ENCODE measurements around the gene MYLK4. TPM values are rescaled to one million over a fixed set of nuclear protein-coding genes. Genes with fewer than 3 reads are reported as not detected.

MYLK4 gene
- polyA plus RNA-seq, 3 donors = 0.04 to 0.45 (median 0.08) TPM

DNA sequence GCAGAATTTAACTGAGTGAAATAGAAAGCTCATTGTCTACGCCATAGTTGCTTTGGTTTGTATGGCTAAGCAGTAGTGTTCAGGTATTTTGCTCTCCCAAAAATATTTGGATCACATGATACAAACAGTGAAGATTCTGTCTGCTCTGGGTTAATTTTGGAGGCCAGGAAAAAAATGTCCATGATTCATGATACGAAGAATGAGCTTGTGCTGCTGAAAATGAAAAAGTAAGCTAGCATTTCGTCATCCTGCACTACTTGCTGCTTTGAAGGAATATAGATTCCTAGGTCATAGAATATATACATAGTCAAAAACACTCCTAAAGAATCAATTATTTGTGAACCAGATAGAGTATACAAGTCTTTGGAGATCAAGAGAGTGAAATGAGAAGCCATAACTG, 22.7 kb upstream of the MYLK4 start:
- intact Hi-C loops (cut with micrococcal nuclease) = no loop called here
- no peak overlapping the region for H3K27ac ChIP-seq (ENCODE audit: low read depth in 1 of 2, low read length in 2 of 2)
- peaks cover 87% of the 10 kb centered on the region for H4K20me1 ChIP-seq (ENCODE audit: insufficient read depth, low read length)
- peaks cover 100% of the 10 kb centered on the region for H3K79me2 ChIP-seq (ENCODE audit: insufficient read depth, low read length)
- H3K27me3 Mint-ChIP-seq (ENCODE audit: low read depth in 3 of 3) = peaks cover 0 to 2% (median 0%) of the 10 kb centered on the region in 3 donors
- no peaks in the 10 kb centered on the region for H3K9me3 Mint-ChIP-seq
- no peak overlapping the region for H3K4me2 ChIP-seq (replicated peaks; ENCODE audit: extremely low read depth, low read length, poor library complexity, severe bottlenecking)
- TF ChIP-seq, protein P1, sequence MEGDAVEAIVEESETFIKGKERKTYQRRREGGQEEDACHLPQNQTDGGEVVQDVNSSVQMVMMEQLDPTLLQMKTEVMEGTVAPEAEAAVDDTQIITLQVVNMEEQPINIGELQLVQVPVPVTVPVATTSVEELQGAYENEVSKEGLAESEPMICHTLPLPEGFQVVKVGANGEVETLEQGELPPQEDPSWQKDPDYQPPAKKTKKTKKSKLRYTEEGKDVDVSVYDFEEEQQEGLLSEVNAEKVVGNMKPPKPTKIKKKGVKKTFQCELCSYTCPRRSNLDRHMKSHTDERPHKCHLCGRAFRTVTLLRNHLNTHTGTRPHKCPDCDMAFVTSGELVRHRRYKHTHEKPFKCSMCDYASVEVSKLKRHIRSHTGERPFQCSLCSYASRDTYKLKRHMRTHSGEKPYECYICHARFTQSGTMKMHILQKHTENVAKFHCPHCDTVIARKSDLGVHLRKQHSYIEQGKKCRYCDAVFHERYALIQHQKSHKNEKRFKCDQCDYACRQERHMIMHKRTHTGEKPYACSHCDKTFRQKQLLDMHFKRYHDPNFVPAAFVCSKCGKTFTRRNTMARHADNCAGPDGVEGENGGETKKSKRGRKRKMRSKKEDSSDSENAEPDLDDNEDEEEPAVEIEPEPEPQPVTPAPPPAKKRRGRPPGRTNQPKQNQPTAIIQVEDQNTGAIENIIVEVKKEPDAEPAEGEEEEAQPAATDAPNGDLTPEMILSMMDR (IDR thresholded peaks at IDR 0.05) = no peak
- no peak overlapping the region for H3K4me3 ChIP-seq (replicated peaks in 1 of 3; ENCODE audit: low read depth in 2 of 3, low read length in 3 of 3)
- no peak overlapping the region for H3K4me3 Mint-ChIP-seq
- no peaks in the 10 kb centered on the region for H3K9me3 ChIP-seq (replicated peaks in 1 of 2; ENCODE audit: control insufficient read depth in 1 of 2, insufficient read depth in 1 of 2, low read length in 2 of 2)
- no peak for DNase-seq
- WGBS (ENCODE audit: insufficient coverage) = 50% methylated on average over 1 of the region's 3 CpGs
- peaks cover 4 to 17% of the 10 kb centered on the region in 2 donors for H3K4me1 ChIP-seq (ENCODE audit: control insufficient read depth in 1 of 2, insufficient read depth in 2 of 2, low read length in 2 of 2)
- H3K27me3 ChIP-seq (ENCODE audit: control insufficient read depth in 2 of 2, insufficient read depth in 2 of 2, low read length in 2 of 2) = no peaks in the 10 kb centered on the region
- H3K36me3 ChIP-seq (replicated peaks in 1 of 2; ENCODE audit: control insufficient read depth in 1 of 2, insufficient read depth in 2 of 2, low read length in 2 of 2) = peaks cover 42 to 82% of the 10 kb centered on the region in 2 donors
- no peak overlapping the region for H3K9ac ChIP-seq (ENCODE audit: insufficient read depth, low read length, poor library complexity, severe bottlenecking)
- no peak overlapping the region for H2AFZ ChIP-seq (ENCODE audit: insufficient read depth, low read depth, low read length, poor library complexity, severe bottlenecking)
- H3K27ac Mint-ChIP-seq = peak overlapping the region in 1 of 7 donors; percentile 54
- H3K36me3 Mint-ChIP-seq = peaks cover 63 to 67% of the 10 kb centered on the region in 2 donors
- peaks cover 25% of the 10 kb centered on the region for H3K4me1 Mint-ChIP-seq

DNA sequence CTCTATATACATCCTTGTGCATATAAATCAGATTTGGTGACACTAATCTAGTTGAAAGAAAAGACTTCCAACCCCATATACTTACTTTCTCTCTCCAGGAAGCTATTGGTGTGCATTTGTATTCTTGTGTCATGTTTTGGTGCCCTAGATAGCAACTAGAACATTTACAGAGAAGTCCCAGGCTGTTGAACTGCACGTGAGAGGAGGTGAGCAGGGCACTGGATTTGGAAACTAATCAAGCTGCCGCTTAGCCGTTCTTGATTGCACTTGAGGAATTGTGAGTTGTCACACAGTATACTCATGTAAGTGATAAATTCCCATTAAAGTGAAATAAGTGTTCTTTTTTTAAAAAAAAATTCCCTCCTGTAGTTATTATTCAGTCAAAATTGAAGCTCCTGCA, 22.1 kb upstream of the MYLK4 start:
- TF ChIP-seq, protein P1 (IDR thresholded peaks at IDR 0.05) = no peak
- Mint-ChIP-seq H3K27me3 (ENCODE audit: low read depth in 3 of 3) (peaks cover 0 to 2% (median 0%) of the 10 kb centered on the region in 3 donors), H3K36me3 (peaks cover 60% of the 10 kb centered on the region in 2 donors), H3K9me3 (no peaks in the 10 kb centered on the region), H3K4me1 (peaks cover 31% of the 10 kb centered on the region), H3K27ac (peak overlapping the region in 1 of 7 donors; percentile 54), H3K4me3 (no peak overlapping the region)
- WGBS (ENCODE audit: insufficient coverage) = 83% methylated on average over 1 of the region's 3 CpGs
- H2AFZ ChIP-seq (ENCODE audit: insufficient read depth, low read depth, low read length, poor library complexity, severe bottlenecking) = no peak overlapping the region
- H3K36me3 ChIP-seq (replicated peaks in 1 of 2; ENCODE audit: control insufficient read depth in 1 of 2, insufficient read depth in 2 of 2, low read length in 2 of 2) = peaks cover 37 to 76% of the 10 kb centered on the region in 2 donors
- H3K27me3 ChIP-seq (ENCODE audit: control insufficient read depth in 2 of 2, insufficient read depth in 2 of 2, low read length in 2 of 2) = no peaks in the 10 kb centered on the region
- no peak overlapping the region for H3K9ac ChIP-seq (ENCODE audit: insufficient read depth, low read length, poor library complexity, severe bottlenecking)
- H3K4me2 ChIP-seq (replicated peaks; ENCODE audit: extremely low read depth, low read length, poor library complexity, severe bottlenecking) = no peak overlapping the region
- DNase-seq = no peak
- peaks cover 87% of the 10 kb centered on the region for H4K20me1 ChIP-seq (ENCODE audit: insufficient read depth, low read length)
- peaks cover 10 to 23% of the 10 kb centered on the region in 2 donors for H3K4me1 ChIP-seq (ENCODE audit: control insufficient read depth in 1 of 2, insufficient read depth in 2 of 2, low read length in 2 of 2)
- H3K79me2 ChIP-seq (ENCODE audit: insufficient read depth, low read length) = peaks cover 100% of the 10 kb centered on the region
- intact Hi-C loops (cut with micrococcal nuclease) = no loop called here
- no peak overlapping the region for H3K27ac ChIP-seq (ENCODE audit: low read depth in 1 of 2, low read length in 2 of 2)
- H3K9me3 ChIP-seq (replicated peaks in 1 of 2; ENCODE audit: control insufficient read depth in 1 of 2, insufficient read depth in 1 of 2, low read length in 2 of 2) = no peaks in the 10 kb centered on the region
- no peak overlapping the region for H3K4me3 ChIP-seq (replicated peaks in 1 of 3; ENCODE audit: low read depth in 2 of 3, low read length in 3 of 3)
